A673 (cell line): ENCODE measurements around the gene ITGB2. TPM values are rescaled to one million over a fixed set of nuclear protein-coding genes. Genes with fewer than 3 reads are reported as not detected.

ENCODE experiments used
- BruUV-seq: library from RNA; stranded (reverse); fragments of 400-500 nt; replicated peaks from 2 replicates; lab custom pipeline; 2021; lab: Mats Ljungman, UMichigan
- CTCF ChIA-PET: fragments of 300-600 bp; sonication (Branson Sonifier 250); formaldehyde crosslinking; loops from one replicate; lab custom pipeline; 2022; ENCODE audit warnings: antibody characterized with exemption; lab: Charles Lee
- POLR2A ChIA-PET: fragments of 300-600 bp; sonication (Branson Sonifier 250); formaldehyde crosslinking; loops from one replicate; lab custom pipeline; 2022; ENCODE audit warnings: antibody characterized with exemption; ENCODE audit not compliant: low non-redundant PET; lab: Charles Lee
- DNase-seq: peaks from one replicate; pipeline ENCODE4 v3.0.0-alpha.2; 2015; ENCODE audit warnings: low spot score
- H3K27ac ChIP-seq: fragments of 200-600 bp; sonication (generic); 2 replicates; pipeline ENCODE4 v1.5.1; 2016; ENCODE audit warnings: mixed run types, low read depth, mild to moderate bottlenecking, mixed read lengths, antibody characterized with exemption, low read length; ENCODE audit not compliant: poor library complexity, severe bottlenecking
- H3K27me3 ChIP-seq: fragments of 200-600 bp; sonication (generic); replicated peaks from 2 replicates; pipeline ENCODE4 v1.6.1; 2017; ENCODE audit warnings: mixed run types, low read depth, mild to moderate bottlenecking, mixed read lengths, antibody characterized with exemption, low read length; ENCODE audit not compliant: insufficient read depth, poor library complexity
- H3K36me3 ChIP-seq: fragments of 200-600 bp; sonication (generic); 2 replicates; pipeline ENCODE4 v1.6.1; 2016; ENCODE audit warnings: mixed run types, mild to moderate bottlenecking, mixed read lengths, antibody characterized with exemption, low read length; ENCODE audit not compliant: insufficient read depth, poor library complexity, severe bottlenecking
- H3K4me1 ChIP-seq: fragments of 200-600 bp; sonication (generic); 2 replicates; pipeline ENCODE4 v1.6.1; 2017; ENCODE audit warnings: mixed run types, mild to moderate bottlenecking, mixed read lengths, antibody characterized with exemption, low read length; ENCODE audit not compliant: insufficient read depth, poor library complexity, severe bottlenecking
- H3K4me3 ChIP-seq: fragments of 200-600 bp; sonication (generic); 2 replicates; pipeline ENCODE4 v1.5.1; 2016; ENCODE audit warnings: low read depth, mixed run types, mild to moderate bottlenecking, mixed read lengths, low read length; ENCODE audit not compliant: poor library complexity, severe bottlenecking
- H3K9me3 ChIP-seq: fragments of 200-600 bp; sonication (generic); 2 replicates; pipeline ENCODE4 v1.6.1; 2016; ENCODE audit warnings: mixed run types, low read depth, mild to moderate bottlenecking, mixed read lengths, antibody characterized with exemption, low read length; ENCODE audit not compliant: poor library complexity, severe bottlenecking
- CTCF ChIP-seq: fragments of 300-800, 200-600 bp; sonication (generic); conservative IDR thresholded peaks from 2 replicates; pipeline ENCODE4 v1.5.1; 2017; ENCODE audit warnings: low read depth, mild to moderate bottlenecking, antibody characterized with exemption, low read length, moderate library complexity, mixed read lengths
- EZH2 ChIP-seq: fragments of 200-600 bp; sonication (generic); IDR thresholded peaks from 2 replicates; pipeline ENCODE4 v1.6.1; 2017; ENCODE audit warnings: borderline replicate concordance, low read depth, mild to moderate bottlenecking, mixed read lengths, antibody characterized with exemption, low read length; ENCODE audit not compliant: poor library complexity, severe bottlenecking
- intact Hi-C: fragments of 100-400 bp; cut with micrococcal nuclease; formaldehyde crosslinking; loops from one replicate; pipeline ENCODE4 v1.10.0; 2022; ENCODE audit not compliant: unreplicated experiment
- total RNA-seq: library from RNA; stranded (reverse); gene quantifications from 2 replicates; pipeline ENCODE4 v1.2.3, GENCODE V29; 2021

The ITGB2 gene
- total RNA-seq, 1 experiment from 2014 or later = 5.0 TPM

GRCh38 chr21:44891631-44892031 lies 29.1 kb downstream of the ITGB2 start:
- no peak for DNase-seq

GRCh38 chr21:44890961-44891541 lies 29.6 kb downstream of the ITGB2 start:
- no TSS peak for BruUV-seq
- intact Hi-C loops = loop anchor here (5.0 kb wide), 2 partner anchors 41 to 246 kb away; no protein-coding TSS in a partner anchor
- Histone ChIP-seq H3K4me3 (no peak overlapping the region), H3K36me3 (no peaks in the 10 kb centered on the region), H3K9me3 (no peaks in the 10 kb centered on the region), H3K4me1 (peaks cover 4% of the 10 kb centered on the region), H3K27ac (no peak overlapping the region), H3K27me3 (no peaks in the 10 kb centered on the region)
- TF ChIP-seq EZH2 (no peak), CTCF (no peak)
- DNase-seq = no peak
- POLR2A ChIA-PET = no interaction called here
- CTCF ChIA-PET = no interaction called here

More at GRCh38 chr21:44891631-44892031, 29.1 kb downstream of the ITGB2 start:
- TF ChIP-seq CTCF (no peak), EZH2 (no peak)
- ChIA-PET POLR2A (no interaction called here), CTCF (interaction anchor here (0.6 kb wide), 1 partner anchor 237 kb away, joined by 3 read pairs; no protein-coding TSS in a partner anchor)
- Histone ChIP-seq H3K36me3 (no peaks in the 10 kb centered on the region), H3K27ac (no peak overlapping the region), H3K4me3 (no peak overlapping the region), H3K9me3 (no peaks in the 10 kb centered on the region), H3K4me1 (peaks cover 7% of the 10 kb centered on the region), H3K27me3 (no peaks in the 10 kb centered on the region)
- intact Hi-C loops = loop anchor here (5.0 kb wide), 2 partner anchors 41 to 246 kb away; no protein-coding TSS in a partner anchor
- no TSS peak for BruUV-seq

GRCh38 chr21:44890338-44890931 lies 30.3 kb downstream of the ITGB2 start:
- no peaks in the 10 kb centered on the region for H3K9me3 ChIP-seq
- ChIA-PET CTCF (no interaction called here), POLR2A (no interaction called here)
- no peak for DNase-seq
- H3K4me1 ChIP-seq = peaks cover 4% of the 10 kb centered on the region
- TF ChIP-seq EZH2 = no peak
- TF ChIP-seq CTCF = no peak
- H3K4me3 ChIP-seq = no peak overlapping the region
- no peaks in the 10 kb centered on the region for H3K27me3 ChIP-seq
- no peaks in the 10 kb centered on the region for H3K36me3 ChIP-seq
- intact Hi-C loops = loop anchor here (5.0 kb wide), 2 partner anchors 42 to 247 kb away; no protein-coding TSS in a partner anchor
- BruUV-seq = no TSS peak
- peak overlapping the region; percentile 30 for H3K27ac ChIP-seq
